Astrocyte of the cerebellum (primary cell): ENCODE data around the gene LRP1-AS.

Source experiments
- DNase-seq: peaks from one replicate; pipeline ENCODE4 v3.0.0-alpha.2; 2011; ENCODE audit warnings: low read depth
- H3K4me3 ChIP-seq: 2 replicates; pipeline ENCODE4 v1.5.1; 2011; ENCODE audit warnings: mild to moderate bottlenecking, low read depth, low read length, moderate library complexity
- in situ Hi-C: cut with HindIII; loops from 2 replicates; pipeline ENCODE4 v1.10.0; 2017; ENCODE audit warnings: low sequenced_read_pairs
- TF ChIP-seq, protein P1 (sequence below): IDR thresholded peaks from 2 replicates; pipeline ENCODE4 v1.5.1; 2012; ENCODE audit warnings: low read length, low read depth, moderate library complexity, mild to moderate bottlenecking; ENCODE audit errors: missing control alignments

LRP1-AS gene

GRCh38 chr12:57148469-57149244 lies 1.2 kb upstream of the LRP1-AS start:
- no peak for DNase-seq
- TF ChIP-seq, protein P1, sequence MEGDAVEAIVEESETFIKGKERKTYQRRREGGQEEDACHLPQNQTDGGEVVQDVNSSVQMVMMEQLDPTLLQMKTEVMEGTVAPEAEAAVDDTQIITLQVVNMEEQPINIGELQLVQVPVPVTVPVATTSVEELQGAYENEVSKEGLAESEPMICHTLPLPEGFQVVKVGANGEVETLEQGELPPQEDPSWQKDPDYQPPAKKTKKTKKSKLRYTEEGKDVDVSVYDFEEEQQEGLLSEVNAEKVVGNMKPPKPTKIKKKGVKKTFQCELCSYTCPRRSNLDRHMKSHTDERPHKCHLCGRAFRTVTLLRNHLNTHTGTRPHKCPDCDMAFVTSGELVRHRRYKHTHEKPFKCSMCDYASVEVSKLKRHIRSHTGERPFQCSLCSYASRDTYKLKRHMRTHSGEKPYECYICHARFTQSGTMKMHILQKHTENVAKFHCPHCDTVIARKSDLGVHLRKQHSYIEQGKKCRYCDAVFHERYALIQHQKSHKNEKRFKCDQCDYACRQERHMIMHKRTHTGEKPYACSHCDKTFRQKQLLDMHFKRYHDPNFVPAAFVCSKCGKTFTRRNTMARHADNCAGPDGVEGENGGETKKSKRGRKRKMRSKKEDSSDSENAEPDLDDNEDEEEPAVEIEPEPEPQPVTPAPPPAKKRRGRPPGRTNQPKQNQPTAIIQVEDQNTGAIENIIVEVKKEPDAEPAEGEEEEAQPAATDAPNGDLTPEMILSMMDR = no peak
- H3K4me3 ChIP-seq = no peak overlapping the region
- in situ Hi-C loops = no loop called here

- no peak overlapping the region for H3K4me3 ChIP-seq
- DNase-seq = no peak
- TF ChIP-seq, protein P1 = no peak
- in situ Hi-C loops = no loop called here
Observed at GRCh38 chr12:57146092-57146491, 1.3 kb downstream of the LRP1-AS start.

DNA sequence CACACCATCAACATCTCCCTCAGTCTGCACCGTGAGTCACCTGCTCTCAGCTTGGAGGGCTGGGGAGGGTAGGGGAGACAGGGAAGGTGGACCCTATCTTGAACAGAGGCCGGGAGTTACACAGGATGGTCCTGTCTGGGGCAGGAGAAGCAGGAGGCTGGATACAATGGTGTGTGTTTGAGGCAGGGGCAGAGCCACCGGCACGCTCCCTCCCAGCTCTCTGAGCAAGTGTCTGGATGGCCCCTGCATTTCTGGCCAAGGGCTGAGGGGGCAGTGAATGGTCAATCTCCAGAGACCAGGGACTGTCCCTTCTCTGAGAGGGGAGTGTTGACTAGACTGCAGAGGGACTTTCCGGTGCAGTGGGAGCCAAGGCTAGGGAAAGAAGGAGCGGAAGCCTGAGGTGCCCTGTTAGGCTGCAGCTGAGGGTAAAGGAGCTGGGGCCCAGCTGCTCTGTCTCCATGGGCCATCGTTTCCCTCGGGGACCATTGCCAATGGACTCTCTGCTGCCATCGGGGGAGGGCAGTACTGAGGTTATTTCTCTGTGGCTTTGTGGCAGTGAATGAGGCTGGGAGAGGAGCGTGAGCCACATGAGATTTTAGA lies 1.9 kb downstream of the LRP1-AS start:
- no peak for DNase-seq
- in situ Hi-C loops = no loop called here
- TF ChIP-seq, protein P1 = no peak
- no peak overlapping the region for H3K4me3 ChIP-seq

DNA sequence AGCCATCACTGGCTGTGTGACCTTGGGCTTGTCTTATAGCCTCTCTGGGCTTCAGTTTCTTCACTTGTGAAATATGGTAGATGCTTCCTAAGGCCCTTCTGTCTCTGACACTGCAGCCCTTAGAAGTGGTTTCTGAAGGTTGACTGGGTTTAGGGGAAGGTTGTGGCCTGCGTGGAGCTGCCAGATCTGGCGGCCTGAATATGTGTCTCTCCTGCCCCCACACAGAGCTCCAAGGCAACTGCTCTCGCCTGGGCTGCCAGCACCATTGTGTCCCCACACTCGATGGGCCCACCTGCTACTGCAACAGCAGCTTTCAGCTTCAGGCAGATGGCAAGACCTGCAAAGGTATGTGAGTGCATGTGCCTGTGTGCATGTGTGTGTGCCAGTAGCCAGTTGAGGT lies 4.0 kb downstream of the LRP1-AS start:
- H3K4me3 ChIP-seq = no peak overlapping the region
- no peak for DNase-seq
- TF ChIP-seq, protein P1 = no peak
- in situ Hi-C loops = loop anchor here (5.0 kb wide), 1 partner anchor 76 kb away; no protein-coding TSS in a partner anchor

GRCh38 chr12:57142727-57143126 lies 4.7 kb downstream of the LRP1-AS start:
- in situ Hi-C loops = loop anchor here (5.0 kb wide), 1 partner anchor 75 kb away; no protein-coding TSS in a partner anchor
- no peak for DNase-seq
- no peak overlapping the region for H3K4me3 ChIP-seq
- TF ChIP-seq, protein P1 = no peak

DNA sequence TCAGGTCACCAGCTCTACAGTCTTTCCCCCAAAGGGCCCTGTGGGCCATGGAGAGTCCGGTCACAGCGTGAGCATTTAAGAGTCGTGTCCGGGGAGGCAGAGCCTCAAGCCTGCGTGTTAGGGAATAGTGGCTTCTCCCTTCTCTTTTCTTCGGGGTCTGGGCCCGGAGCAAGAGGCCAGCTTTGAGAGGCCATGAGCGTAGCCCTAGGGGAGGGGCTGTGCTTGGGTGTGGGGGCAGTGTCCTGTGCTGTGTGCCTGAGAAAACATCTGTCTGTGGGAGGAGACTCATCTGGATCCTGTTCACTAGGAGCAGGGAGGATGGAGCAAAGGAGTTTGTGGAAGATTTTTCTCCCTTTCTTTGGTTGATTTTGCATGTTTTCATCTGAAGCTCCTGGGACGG lies 5.3 kb downstream of the LRP1-AS start:
- no peak for DNase-seq
- in situ Hi-C loops = loop anchor here (5.0 kb wide), 1 partner anchor 75 kb away; no protein-coding TSS in a partner anchor
- H3K4me3 ChIP-seq = no peak overlapping the region
- TF ChIP-seq, protein P1 = no peak
